HEK293 (cell line): ENCODE data around the gene ZCWPW1.

Experiments used
- CTCF ChIA-PET: fragments of 350-600 bp; formaldehyde crosslinking; extraction: SDS; loops from one replicate; lab custom pipeline; 2021; ENCODE audit warnings: antibody characterized with exemption; lab: Yijun Ruan, JAX
- POLR2A ChIA-PET: fragments of 300-600 bp; formaldehyde crosslinking; extraction: SDS; loops from one replicate; lab custom pipeline; 2020; ENCODE audit warnings: antibody characterized with exemption, inconsistent platforms; lab: Yijun Ruan, JAX
- H3K27ac ChIP-seq: fragments of 200-500 bp; sonication (Bioruptor generic); 2 replicates; pipeline ENCODE4 v1.5.1; 2014; ENCODE audit warnings: low read depth, low read length, control low read depth, inconsistent platforms; ENCODE audit errors: extremely low read depth
- H3K36me3 ChIP-seq, 2 experiments: fragments of 200-500 bp in 1 of 2; sonication (Bioruptor generic) in 1 of 2; 1 replicate in 1 of 2; 2 replicates in 1 of 2; pipeline ENCODE4 v1.5.1; 2014 to 2017; ENCODE audit warnings: inconsistent platforms in 2 of 2, low read length in 2 of 2; ENCODE audit not compliant: control insufficient read depth in 2 of 2, insufficient read depth in 1 of 2
- H3K4me1 ChIP-seq: fragments of 200-500 bp; sonication (Bioruptor generic); 2 replicates; pipeline ENCODE4 v1.5.1; 2014; ENCODE audit warnings: mild to moderate bottlenecking, low read length, inconsistent platforms; ENCODE audit not compliant: control insufficient read depth, insufficient read depth
- H3K4me3 ChIP-seq: 2 replicates; pipeline ENCODE4 v1.5.1; 2011; ENCODE audit warnings: low read depth, mild to moderate bottlenecking, control low read depth, low read length, moderate library complexity
- H3K9me3 ChIP-seq: fragments of 200-500 bp; sonication (Bioruptor generic); 2 replicates; pipeline ENCODE4 v1.5.1; 2014; ENCODE audit warnings: low read depth, low read length, inconsistent platforms; ENCODE audit not compliant: control insufficient read depth, insufficient read depth
- EGR2 ChIP-seq: fragments of 450-650 bp; formaldehyde crosslinking; IDR thresholded peaks from 2 replicates; pipeline ENCODE4 v1.5.1; 2016; ENCODE audit warnings: low read depth, missing biosample characterization, missing genetic modification characterization
- GLI4 ChIP-seq: fragments of 450-650 bp; formaldehyde crosslinking; IDR thresholded peaks from 2 replicates; pipeline ENCODE4 v1.5.1; 2016; ENCODE audit warnings: missing biosample characterization, missing genetic modification characterization
- MYNN ChIP-seq: fragments of 450-650 bp; formaldehyde crosslinking; IDR thresholded peaks from 2 replicates; pipeline ENCODE4 v1.5.1; 2016; ENCODE audit warnings: missing biosample characterization, missing genetic modification characterization, borderline replicate concordance
- OVOL3 ChIP-seq: fragments of 450-650 bp; formaldehyde crosslinking; IDR thresholded peaks from 2 replicates; pipeline ENCODE4 v1.5.1; 2016; ENCODE audit warnings: missing biosample characterization, missing genetic modification characterization
- PATZ1 ChIP-seq: fragments of 450-650 bp; formaldehyde crosslinking; IDR thresholded peaks from 2 replicates; pipeline ENCODE4 v1.5.1; 2016; ENCODE audit warnings: missing biosample characterization, missing genetic modification characterization
- RBAK ChIP-seq: fragments of 450-650 bp; formaldehyde crosslinking; IDR thresholded peaks from 2 replicates; pipeline ENCODE4 v1.5.1; 2016; ENCODE audit warnings: missing biosample characterization, missing genetic modification characterization
- SCRT2 ChIP-seq: fragments of 450-650 bp; formaldehyde crosslinking; IDR thresholded peaks from 2 replicates; pipeline ENCODE4 v1.5.1; 2016; ENCODE audit warnings: missing biosample characterization, missing genetic modification characterization
- SP2 ChIP-seq: fragments of 450-650 bp; formaldehyde crosslinking; IDR thresholded peaks from 2 replicates; pipeline ENCODE4 v1.5.1; 2016; ENCODE audit warnings: missing biosample characterization, missing genetic modification characterization
- SP3 ChIP-seq: fragments of 450-650 bp; formaldehyde crosslinking; IDR thresholded peaks from 2 replicates; pipeline ENCODE4 v1.5.1; 2016; ENCODE audit warnings: missing biosample characterization, missing genetic modification characterization
- WT1 ChIP-seq: fragments of 450-650 bp; formaldehyde crosslinking; IDR thresholded peaks from 2 replicates; pipeline ENCODE4 v1.5.1; 2016; ENCODE audit warnings: missing biosample characterization, missing genetic modification characterization
- ZBTB17 ChIP-seq: fragments of 450-650 bp; formaldehyde crosslinking; IDR thresholded peaks from 2 replicates; pipeline ENCODE4 v1.5.1; 2016; ENCODE audit warnings: missing biosample characterization, missing genetic modification characterization
- ZEB2 ChIP-seq: fragments of 450-650 bp; formaldehyde crosslinking; IDR thresholded peaks from 2 replicates; pipeline ENCODE4 v1.5.1; 2016; ENCODE audit warnings: missing biosample characterization, missing genetic modification characterization
- ZFHX2 ChIP-seq: fragments of 450-650 bp; formaldehyde crosslinking; conservative IDR thresholded peaks from 2 replicates; pipeline ENCODE4 v1.5.1; 2016; ENCODE audit warnings: missing biosample characterization, missing genetic modification characterization
- ZNF140 ChIP-seq: fragments of 450-650 bp; formaldehyde crosslinking; IDR thresholded peaks from 2 replicates; pipeline ENCODE4 v1.5.1; 2016; ENCODE audit warnings: missing biosample characterization, missing genetic modification characterization
- ZNF221 ChIP-seq: fragments of 450-650 bp; formaldehyde crosslinking; IDR thresholded peaks from 2 replicates; pipeline ENCODE4 v1.5.1; 2017; ENCODE audit warnings: missing biosample characterization, missing genetic modification characterization, borderline replicate concordance
- ZNF335 ChIP-seq: fragments of 450-650 bp; formaldehyde crosslinking; conservative IDR thresholded peaks from 2 replicates; pipeline ENCODE4 v1.5.1; 2016; ENCODE audit warnings: missing biosample characterization, missing genetic modification characterization
- ZNF341 ChIP-seq: fragments of 450-650 bp; formaldehyde crosslinking; IDR thresholded peaks from 2 replicates; pipeline ENCODE4; 2016; ENCODE audit warnings: low read depth, missing biosample characterization, missing genetic modification characterization
- ZNF366 ChIP-seq: fragments of 450-650 bp; formaldehyde crosslinking; conservative IDR thresholded peaks from 2 replicates; pipeline ENCODE4 v1.5.1; 2016; ENCODE audit warnings: missing biosample characterization, missing genetic modification characterization
- ZNF37A ChIP-seq: fragments of 450-650 bp; IDR thresholded peaks from 2 replicates; pipeline ENCODE4 v1.5.1; 2018; ENCODE audit warnings: missing biosample characterization, missing genetic modification characterization
- ZNF391 ChIP-seq: fragments of 450-650 bp; formaldehyde crosslinking; IDR thresholded peaks from 2 replicates; pipeline ENCODE4 v1.5.1; 2016; ENCODE audit warnings: low read depth, missing biosample characterization, missing genetic modification characterization, borderline replicate concordance
- ZNF394 ChIP-seq: fragments of 450-650 bp; formaldehyde crosslinking; IDR thresholded peaks from 2 replicates; pipeline ENCODE4 v1.5.1; 2016; ENCODE audit warnings: missing biosample characterization, missing genetic modification characterization, mild to moderate bottlenecking, moderate library complexity, borderline replicate concordance
- TF ChIP-seq, protein P1 (sequence below): fragments of 450-650 bp; formaldehyde crosslinking; IDR thresholded peaks from 2 replicates; pipeline ENCODE4 v1.5.1; 2017; ENCODE audit warnings: missing biosample characterization, missing genetic modification characterization
- TF ChIP-seq, protein P2 (sequence below): fragments of 450-650 bp; formaldehyde crosslinking; IDR thresholded peaks from 2 replicates; pipeline ENCODE4 v1.5.1; 2016; ENCODE audit warnings: missing biosample characterization, missing genetic modification characterization
- TF ChIP-seq, protein P3 (sequence below): fragments of 450-650 bp; formaldehyde crosslinking; IDR thresholded peaks from 2 replicates; pipeline ENCODE4 v1.5.1; 2016; ENCODE audit warnings: missing biosample characterization, missing genetic modification characterization

The ZCWPW1 gene

GRCh38 chr7:100475549-100475948, 47.0 kb upstream of the ZCWPW1 start:
- H3K27ac ChIP-seq, result no peak overlapping the region
- CTCF ChIA-PET, result interaction anchor here (0.6 to 1.3 kb wide), 5 partner anchors 10 to 376 kb away, joined by 3 to 5 read pairs (median 3); partner anchors contain the start of gene POP7
- peaks cover 3 to 25% of the 10 kb centered on the region in 2 experiments; a peak in 2 of 3 replicates for H3K36me3 ChIP-seq
- H3K4me3 ChIP-seq, result no peak overlapping the region
- peak; percentile 76 for TF ChIP-seq ZNF335 (tag by site-specific recombination)
- no peak for TF ChIP-seq ZNF140 (tag by site-specific recombination)
- TF ChIP-seq EGR2 (tag by site-specific recombination), result 0 out of 2 replicates have a peak, but pooled peaks have one; percentile 11
- TF ChIP-seq, all 188 proteins: peak for 2
- Histone ChIP-seq H3K9me3 (no peaks in the 10 kb centered on the region), H3K4me1 (peaks cover 9% of the 10 kb centered on the region)
- POLR2A ChIA-PET, result interaction anchor here (0.8 kb wide), 1 partner anchor 10 kb away, joined by 3 read pairs; no protein-coding TSS in a partner anchor

DNA sequence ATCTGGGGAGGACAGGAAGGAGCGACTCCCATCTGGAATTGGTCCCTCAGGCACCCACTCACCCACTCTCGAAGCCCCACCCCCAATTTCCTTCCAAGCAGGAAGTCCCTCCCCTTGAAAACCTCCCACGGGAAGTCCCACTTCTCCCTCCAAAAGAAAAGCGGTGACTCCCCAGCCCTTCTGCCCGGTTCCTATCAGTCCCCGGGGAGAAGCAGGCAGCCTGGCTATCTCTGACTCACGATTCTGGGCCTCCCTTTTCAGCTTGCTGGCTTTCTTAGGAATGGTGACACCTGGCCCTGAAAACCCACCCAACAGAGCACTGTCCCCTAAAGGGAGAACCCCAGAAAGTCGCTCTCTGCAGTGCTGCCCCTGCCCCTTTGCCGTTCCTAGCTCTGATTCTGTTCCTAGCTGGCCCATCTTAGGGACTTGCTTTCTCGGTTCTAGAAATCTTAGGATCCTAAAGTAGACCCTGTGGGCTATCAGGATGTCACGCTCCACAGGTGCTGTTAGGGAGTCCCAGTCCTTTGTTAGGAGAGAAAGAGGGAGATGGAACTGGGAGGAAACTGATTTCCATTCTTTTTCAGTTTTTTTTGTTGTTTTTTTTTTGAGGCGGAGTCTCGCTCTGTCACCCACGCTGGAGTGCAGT, 44.5 kb upstream of the ZCWPW1 start:
- ChIA-PET POLR2A (interaction anchor here (1.0 to 2.0 kb wide), 2 partner anchors 86 to 113 kb away, joined by 4 read pairs; partner anchors contain the start of genes FBXO24 and LRCH4), CTCF (interaction anchor here (0.6 to 2.3 kb wide), 3 partner anchors 86 to 380 kb away, joined by 3 to 20 read pairs (median 3); partner anchors contain the start of gene SLC12A9)
- 0 out of 2 replicates have a peak overlapping the region, but pooled peaks have one; percentile 9 for H3K27ac ChIP-seq
- TF ChIP-seq PATZ1 (tag by site-specific recombination) (peak; percentile 77), ZNF341 (tag by site-specific recombination) (peak; percentile 34), OVOL3 (tag by site-specific recombination) (no peak), EGR2 (tag by site-specific recombination) (peak; percentile 61), ZNF366 (peak; percentile 59; the same call in 1 of the 2 replicates), WT1 (peak; percentile 85), ZEB2 (peak; percentile 38; the same call in 1 of the 2 replicates), ZBTB17 (tag by site-specific recombination) (peak; percentile 44; the same call in 1 of the 2 replicates), ZNF221 (tag by site-specific recombination) (no peak), ZFHX2 (tag by site-specific recombination) (peak; percentile 76), RBAK (no peak), MYNN (tag by site-specific recombination) (peak; percentile 74; the same call in 1 of the 2 replicates), ZNF37A (no peak), ZNF394 (peak; percentile 50; the same call in 1 of the 2 replicates), SP3 (tag by site-specific recombination) (peak; percentile 76), SP2 (tag by site-specific recombination) (peak; percentile 81), ZNF391 (tag by site-specific recombination) (no peak), GLI4 (tag by site-specific recombination) (no peak), SCRT2 (peak; percentile 75)
- TF ChIP-seq, protein P1, sequence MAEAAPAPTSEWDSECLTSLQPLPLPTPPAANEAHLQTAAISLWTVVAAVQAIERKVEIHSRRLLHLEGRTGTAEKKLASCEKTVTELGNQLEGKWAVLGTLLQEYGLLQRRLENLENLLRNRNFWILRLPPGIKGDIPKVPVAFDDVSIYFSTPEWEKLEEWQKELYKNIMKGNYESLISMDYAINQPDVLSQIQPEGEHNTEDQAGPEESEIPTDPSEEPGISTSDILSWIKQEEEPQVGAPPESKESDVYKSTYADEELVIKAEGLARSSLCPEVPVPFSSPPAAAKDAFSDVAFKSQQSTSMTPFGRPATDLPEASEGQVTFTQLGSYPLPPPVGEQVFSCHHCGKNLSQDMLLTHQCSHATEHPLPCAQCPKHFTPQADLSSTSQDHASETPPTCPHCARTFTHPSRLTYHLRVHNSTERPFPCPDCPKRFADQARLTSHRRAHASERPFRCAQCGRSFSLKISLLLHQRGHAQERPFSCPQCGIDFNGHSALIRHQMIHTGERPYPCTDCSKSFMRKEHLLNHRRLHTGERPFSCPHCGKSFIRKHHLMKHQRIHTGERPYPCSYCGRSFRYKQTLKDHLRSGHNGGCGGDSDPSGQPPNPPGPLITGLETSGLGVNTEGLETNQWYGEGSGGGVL (tag by site-specific recombination), result 0 out of 2 replicates have a peak, but pooled peaks have one; percentile 10
- TF ChIP-seq, protein P2, sequence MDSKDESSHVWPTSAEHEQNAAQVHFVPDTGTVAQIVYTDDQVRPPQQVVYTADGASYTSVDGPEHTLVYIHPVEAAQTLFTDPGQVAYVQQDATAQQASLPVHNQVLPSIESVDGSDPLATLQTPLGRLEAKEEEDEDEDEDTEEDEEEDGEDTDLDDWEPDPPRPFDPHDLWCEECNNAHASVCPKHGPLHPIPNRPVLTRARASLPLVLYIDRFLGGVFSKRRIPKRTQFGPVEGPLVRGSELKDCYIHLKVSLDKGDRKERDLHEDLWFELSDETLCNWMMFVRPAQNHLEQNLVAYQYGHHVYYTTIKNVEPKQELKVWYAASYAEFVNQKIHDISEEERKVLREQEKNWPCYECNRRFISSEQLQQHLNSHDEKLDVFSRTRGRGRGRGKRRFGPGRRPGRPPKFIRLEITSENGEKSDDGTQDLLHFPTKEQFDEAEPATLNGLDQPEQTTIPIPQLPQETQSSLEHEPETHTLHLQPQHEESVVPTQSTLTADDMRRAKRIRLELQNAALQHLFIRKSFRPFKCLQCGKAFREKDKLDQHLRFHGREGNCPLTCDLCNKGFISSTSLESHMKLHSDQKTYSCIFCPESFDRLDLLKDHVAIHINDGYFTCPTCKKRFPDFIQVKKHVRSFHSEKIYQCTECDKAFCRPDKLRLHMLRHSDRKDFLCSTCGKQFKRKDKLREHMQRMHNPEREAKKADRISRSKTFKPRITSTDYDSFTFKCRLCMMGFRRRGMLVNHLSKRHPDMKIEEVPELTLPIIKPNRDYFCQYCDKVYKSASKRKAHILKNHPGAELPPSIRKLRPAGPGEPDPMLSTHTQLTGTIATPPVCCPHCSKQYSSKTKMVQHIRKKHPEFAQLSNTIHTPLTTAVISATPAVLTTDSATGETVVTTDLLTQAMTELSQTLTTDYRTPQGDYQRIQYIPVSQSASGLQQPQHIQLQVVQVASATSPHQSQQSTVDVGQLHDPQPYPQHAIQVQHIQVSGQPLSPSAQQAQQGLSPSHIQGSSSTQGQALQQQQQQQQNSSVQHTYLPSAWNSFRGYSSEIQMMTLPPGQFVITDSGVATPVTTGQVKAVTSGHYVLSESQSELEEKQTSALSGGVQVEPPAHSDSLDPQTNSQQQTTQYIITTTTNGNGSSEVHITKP (tag by site-specific recombination), result 0 out of 2 replicates have a peak, but pooled peaks have one; percentile 32
- TF ChIP-seq, protein P3, sequence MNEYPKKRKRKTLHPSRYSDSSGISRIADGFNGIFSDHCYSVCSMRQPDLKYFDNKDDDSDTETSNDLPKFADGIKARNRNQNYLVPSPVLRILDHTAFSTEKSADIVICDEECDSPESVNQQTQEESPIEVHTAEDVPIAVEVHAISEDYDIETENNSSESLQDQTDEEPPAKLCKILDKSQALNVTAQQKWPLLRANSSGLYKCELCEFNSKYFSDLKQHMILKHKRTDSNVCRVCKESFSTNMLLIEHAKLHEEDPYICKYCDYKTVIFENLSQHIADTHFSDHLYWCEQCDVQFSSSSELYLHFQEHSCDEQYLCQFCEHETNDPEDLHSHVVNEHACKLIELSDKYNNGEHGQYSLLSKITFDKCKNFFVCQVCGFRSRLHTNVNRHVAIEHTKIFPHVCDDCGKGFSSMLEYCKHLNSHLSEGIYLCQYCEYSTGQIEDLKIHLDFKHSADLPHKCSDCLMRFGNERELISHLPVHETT (tag by site-specific recombination), result no peak

More for the DNA sequence above, 44.5 kb upstream of the ZCWPW1 start:
- peaks cover 7 to 28% of the 10 kb centered on the region in 2 experiments; a peak in 2 of 3 replicates for H3K36me3 ChIP-seq
- H3K4me1 ChIP-seq, result peaks cover 9% of the 10 kb centered on the region
- H3K4me3 ChIP-seq, result no peak overlapping the region
- no peaks in the 10 kb centered on the region for H3K9me3 ChIP-seq
